HepG2 (cell line): Measurements from ENCODE around the gene MEA1. TPM values are rescaled to one million over a fixed set of nuclear protein-coding genes. Genes with fewer than 3 reads are reported as not detected.
A peak's percentile ranks its signal among the peaks of the same experiment; 100 is the strongest.

Experiments
- DNMT1 ChIP-seq: sonication (generic); formaldehyde crosslinking; IDR thresholded peaks from 2 replicates; pipeline ENCODE4 v1.5.1; 2020; ENCODE audit warnings: mild to moderate bottlenecking, missing genetic modification reagents
- FOSL1 ChIP-seq: sonication (generic); formaldehyde crosslinking; IDR thresholded peaks from 2 replicates; pipeline ENCODE4 v1.9.0; 2021; ENCODE audit warnings: missing genetic modification reagents, borderline replicate concordance
- GFI1 ChIP-seq: sonication (generic); formaldehyde crosslinking; IDR thresholded peaks from 2 replicates; pipeline ENCODE4 v1.5.0; 2020; ENCODE audit warnings: missing genetic modification reagents, mild to moderate bottlenecking, borderline replicate concordance
- MAFG ChIP-seq: sonication (generic); formaldehyde crosslinking; IDR thresholded peaks from 2 replicates; pipeline ENCODE4 v1.5.1; 2020; ENCODE audit warnings: mild to moderate bottlenecking, missing genetic modification reagents
- MTF2 ChIP-seq: sonication (generic); formaldehyde crosslinking; IDR thresholded peaks from 2 replicates; pipeline ENCODE4 v1.5.0; 2020; ENCODE audit warnings: missing genetic modification reagents, borderline replicate concordance
- MXD4 ChIP-seq: IDR thresholded peaks from 2 replicates; pipeline ENCODE4 v1.6.1; 2016; ENCODE audit warnings: mild to moderate bottlenecking, missing biosample characterization, missing genetic modification reagents
- NR2C2 ChIP-seq: sonication (generic); formaldehyde crosslinking; IDR thresholded peaks from 2 replicates; pipeline ENCODE4 v1.4.0; 2020; ENCODE audit warnings: missing genetic modification reagents, mild to moderate bottlenecking, moderate library complexity, borderline replicate concordance
- RERE ChIP-seq: IDR thresholded peaks from 2 replicates; pipeline ENCODE4 v1.6.1; 2016; ENCODE audit warnings: low read depth, missing genetic modification reagents, missing compliant biosample characterization
- RORA ChIP-seq: sonication (generic); formaldehyde crosslinking; IDR thresholded peaks from 2 replicates; pipeline ENCODE4 v1.5.0; 2020; ENCODE audit warnings: mild to moderate bottlenecking, missing genetic modification reagents, moderate library complexity
- SRSF9 ChIP-seq: fragments of 200-400 bp; formaldehyde crosslinking; IDR thresholded peaks from 2 replicates; pipeline ENCODE4 v1.6.1; 2018; ENCODE audit warnings: borderline replicate concordance, mild to moderate bottlenecking, low read depth, low read length; ENCODE audit not compliant: insufficient read depth, poor library complexity, severe bottlenecking
- ZNF235 ChIP-seq: sonication (generic); formaldehyde crosslinking; IDR thresholded peaks from 2 replicates; pipeline ENCODE4 v1.8.1; 2023; ENCODE audit warnings: mild to moderate bottlenecking, missing genetic modification reagents, borderline replicate concordance
- ZNF33B ChIP-seq: sonication (generic); formaldehyde crosslinking; IDR thresholded peaks from 2 replicates; pipeline ENCODE4 v1.5.1; 2020; ENCODE audit warnings: mild to moderate bottlenecking, missing genetic modification reagents
- ZNF614 ChIP-seq: IDR thresholded peaks from 2 replicates; pipeline ENCODE4 v1.6.1; 2018; ENCODE audit warnings: missing biosample characterization, missing genetic modification reagents, inconsistent platforms, borderline replicate concordance
- ZNF724P ChIP-seq: sonication (generic); formaldehyde crosslinking; IDR thresholded peaks from 2 replicates; pipeline ENCODE4 v1.8.0; 2022; ENCODE audit warnings: missing genetic modification reagents, borderline replicate concordance
- polyA plus RNA-seq, 8 experiments: library from polyadenylated mRNA; depleted of rRNA in 3 of 8; stranded (reverse) in 7 of 8; unstranded in 1 of 8; fragments of >200 nt; fragmentation: Illumina TruSeq in 4 of 8; extraction: Trizol in 4 of 8; gene quantifications; 2 replicates each; pipeline versions ENCODE4 v1.2.1 to v1.2.3, GENCODE V29; 2011 to 2016; ENCODE audit warnings: low read depth in 4 of 8, missing spikeins in 1 of 8, mixed read lengths in 1 of 8; ENCODE audit not compliant: insufficient read depth in 1 of 8
- total RNA-seq, 5 experiments: library from RNA; depleted of rRNA; stranded (reverse); fragments of >200 nt; fragmentation: Illumina TruSeq; extraction: Trizol; gene quantifications; 2 replicates each; pipeline ENCODE4 v1.2.3, GENCODE V29; 2016; ENCODE audit warnings: low read depth in 1 of 5
- TF ChIP-seq, protein P1 (sequence below): IDR thresholded peaks from 2 replicates; pipeline ENCODE4 v1.6.1; 2018; ENCODE audit warnings: missing genetic modification reagents, mild to moderate bottlenecking, missing compliant biosample characterization
- TF ChIP-seq, protein P2 (sequence below): sonication (generic); formaldehyde crosslinking; IDR thresholded peaks from 2 replicates; pipeline ENCODE4 v1.4.0; 2020; ENCODE audit warnings: missing genetic modification reagents
- TF ChIP-seq, protein P3 (sequence below): sonication (generic); formaldehyde crosslinking; conservative IDR thresholded peaks from 2 replicates; pipeline ENCODE4 v1.8.0; 2022; ENCODE audit warnings: missing genetic modification reagents

Gene MEA1
- total and polyA plus RNA-seq, 2 of the 13 experiments (the other 11 are each of a cell fraction or from before 2014, with no cell fraction given) = 75.6 to 86.2 TPM

DNA sequence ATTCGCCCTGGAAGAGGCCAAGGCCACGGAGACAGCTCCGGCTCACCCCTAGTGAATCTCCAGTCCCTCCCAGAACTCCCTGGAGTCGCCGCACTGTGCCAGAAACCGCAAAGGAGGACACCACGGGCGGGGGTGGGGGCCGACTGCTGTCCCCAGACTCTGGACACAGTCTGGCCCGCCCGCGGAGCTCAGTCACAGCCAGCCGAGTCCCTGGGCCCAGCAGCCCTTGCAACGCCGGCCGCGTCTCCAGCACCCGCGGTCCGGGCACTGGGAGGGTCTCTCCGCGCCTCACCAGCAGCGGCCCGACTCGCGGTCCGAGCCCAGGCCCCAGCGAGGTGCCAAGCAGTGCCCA is 35.3 kb downstream of the MEA1 start (continued):
- no peak for TF ChIP-seq MAFG (CRISPR knock-in tag)
- TF ChIP-seq ZNF235 (CRISPR knock-in tag) = no peak
- no peak for TF ChIP-seq ZNF33B (CRISPR knock-in tag)
- TF ChIP-seq FOSL1 (CRISPR knock-in tag) = no peak
- TF ChIP-seq ZNF724P (CRISPR knock-in tag) = no peak
- TF ChIP-seq, protein P1, sequence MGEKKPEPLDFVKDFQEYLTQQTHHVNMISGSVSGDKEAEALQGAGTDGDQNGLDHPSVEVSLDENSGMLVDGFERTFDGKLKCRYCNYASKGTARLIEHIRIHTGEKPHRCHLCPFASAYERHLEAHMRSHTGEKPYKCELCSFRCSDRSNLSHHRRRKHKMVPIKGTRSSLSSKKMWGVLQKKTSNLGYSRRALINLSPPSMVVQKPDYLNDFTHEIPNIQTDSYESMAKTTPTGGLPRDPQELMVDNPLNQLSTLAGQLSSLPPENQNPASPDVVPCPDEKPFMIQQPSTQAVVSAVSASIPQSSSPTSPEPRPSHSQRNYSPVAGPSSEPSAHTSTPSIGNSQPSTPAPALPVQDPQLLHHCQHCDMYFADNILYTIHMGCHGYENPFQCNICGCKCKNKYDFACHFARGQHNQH (CRISPR knock-in tag) = no peak
- TF ChIP-seq, protein P2, sequence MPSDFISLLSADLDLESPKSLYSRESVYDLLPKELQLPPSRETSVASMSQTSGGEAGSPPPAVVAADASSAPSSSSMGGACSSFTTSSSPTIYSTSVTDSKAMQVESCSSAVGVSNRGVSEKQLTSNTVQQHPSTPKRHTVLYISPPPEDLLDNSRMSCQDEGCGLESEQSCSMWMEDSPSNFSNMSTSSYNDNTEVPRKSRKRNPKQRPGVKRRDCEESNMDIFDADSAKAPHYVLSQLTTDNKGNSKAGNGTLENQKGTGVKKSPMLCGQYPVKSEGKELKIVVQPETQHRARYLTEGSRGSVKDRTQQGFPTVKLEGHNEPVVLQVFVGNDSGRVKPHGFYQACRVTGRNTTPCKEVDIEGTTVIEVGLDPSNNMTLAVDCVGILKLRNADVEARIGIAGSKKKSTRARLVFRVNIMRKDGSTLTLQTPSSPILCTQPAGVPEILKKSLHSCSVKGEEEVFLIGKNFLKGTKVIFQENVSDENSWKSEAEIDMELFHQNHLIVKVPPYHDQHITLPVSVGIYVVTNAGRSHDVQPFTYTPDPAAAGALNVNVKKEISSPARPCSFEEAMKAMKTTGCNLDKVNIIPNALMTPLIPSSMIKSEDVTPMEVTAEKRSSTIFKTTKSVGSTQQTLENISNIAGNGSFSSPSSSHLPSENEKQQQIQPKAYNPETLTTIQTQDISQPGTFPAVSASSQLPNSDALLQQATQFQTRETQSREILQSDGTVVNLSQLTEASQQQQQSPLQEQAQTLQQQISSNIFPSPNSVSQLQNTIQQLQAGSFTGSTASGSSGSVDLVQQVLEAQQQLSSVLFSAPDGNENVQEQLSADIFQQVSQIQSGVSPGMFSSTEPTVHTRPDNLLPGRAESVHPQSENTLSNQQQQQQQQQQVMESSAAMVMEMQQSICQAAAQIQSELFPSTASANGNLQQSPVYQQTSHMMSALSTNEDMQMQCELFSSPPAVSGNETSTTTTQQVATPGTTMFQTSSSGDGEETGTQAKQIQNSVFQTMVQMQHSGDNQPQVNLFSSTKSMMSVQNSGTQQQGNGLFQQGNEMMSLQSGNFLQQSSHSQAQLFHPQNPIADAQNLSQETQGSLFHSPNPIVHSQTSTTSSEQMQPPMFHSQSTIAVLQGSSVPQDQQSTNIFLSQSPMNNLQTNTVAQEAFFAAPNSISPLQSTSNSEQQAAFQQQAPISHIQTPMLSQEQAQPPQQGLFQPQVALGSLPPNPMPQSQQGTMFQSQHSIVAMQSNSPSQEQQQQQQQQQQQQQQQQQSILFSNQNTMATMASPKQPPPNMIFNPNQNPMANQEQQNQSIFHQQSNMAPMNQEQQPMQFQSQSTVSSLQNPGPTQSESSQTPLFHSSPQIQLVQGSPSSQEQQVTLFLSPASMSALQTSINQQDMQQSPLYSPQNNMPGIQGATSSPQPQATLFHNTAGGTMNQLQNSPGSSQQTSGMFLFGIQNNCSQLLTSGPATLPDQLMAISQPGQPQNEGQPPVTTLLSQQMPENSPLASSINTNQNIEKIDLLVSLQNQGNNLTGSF (CRISPR knock-in tag) = no peak
- no peak for TF ChIP-seq RERE
- 0 out of 2 replicates have a peak, but pooled peaks have one; percentile 69 for TF ChIP-seq RORA
- no peak for TF ChIP-seq DNMT1
- TF ChIP-seq MTF2 (CRISPR knock-in tag) = peak; percentile 75; the same call in 1 of the 2 replicates
- TF ChIP-seq, protein P3, sequence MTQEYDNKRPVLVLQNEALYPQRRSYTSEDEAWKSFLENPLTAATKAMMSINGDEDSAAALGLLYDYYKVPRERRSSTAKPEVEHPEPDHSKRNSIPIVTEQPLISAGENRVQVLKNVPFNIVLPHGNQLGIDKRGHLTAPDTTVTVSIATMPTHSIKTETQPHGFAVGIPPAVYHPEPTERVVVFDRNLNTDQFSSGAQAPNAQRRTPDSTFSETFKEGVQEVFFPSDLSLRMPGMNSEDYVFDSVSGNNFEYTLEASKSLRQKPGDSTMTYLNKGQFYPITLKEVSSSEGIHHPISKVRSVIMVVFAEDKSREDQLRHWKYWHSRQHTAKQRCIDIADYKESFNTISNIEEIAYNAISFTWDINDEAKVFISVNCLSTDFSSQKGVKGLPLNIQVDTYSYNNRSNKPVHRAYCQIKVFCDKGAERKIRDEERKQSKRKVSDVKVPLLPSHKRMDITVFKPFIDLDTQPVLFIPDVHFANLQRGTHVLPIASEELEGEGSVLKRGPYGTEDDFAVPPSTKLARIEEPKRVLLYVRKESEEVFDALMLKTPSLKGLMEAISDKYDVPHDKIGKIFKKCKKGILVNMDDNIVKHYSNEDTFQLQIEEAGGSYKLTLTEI (CRISPR knock-in tag) = no peak
- TF ChIP-seq GFI1 (CRISPR knock-in tag) = no peak
- no peak for TF ChIP-seq SRSF9
- no peak for TF ChIP-seq ZNF614 (CRISPR knock-in tag)
- TF ChIP-seq NR2C2 (CRISPR knock-in tag) = no peak
- TF ChIP-seq MXD4 (CRISPR knock-in tag) = no peak
